ENCODE measurements around the gene CLEC9A. TPM values are rescaled to one million over a fixed set of nuclear protein-coding genes. Genes with fewer than 3 reads are reported as not detected.

Gene CLEC9A
- total RNA-seq, 1 donor from 2014 or later: 0.43 TPM

DNA sequence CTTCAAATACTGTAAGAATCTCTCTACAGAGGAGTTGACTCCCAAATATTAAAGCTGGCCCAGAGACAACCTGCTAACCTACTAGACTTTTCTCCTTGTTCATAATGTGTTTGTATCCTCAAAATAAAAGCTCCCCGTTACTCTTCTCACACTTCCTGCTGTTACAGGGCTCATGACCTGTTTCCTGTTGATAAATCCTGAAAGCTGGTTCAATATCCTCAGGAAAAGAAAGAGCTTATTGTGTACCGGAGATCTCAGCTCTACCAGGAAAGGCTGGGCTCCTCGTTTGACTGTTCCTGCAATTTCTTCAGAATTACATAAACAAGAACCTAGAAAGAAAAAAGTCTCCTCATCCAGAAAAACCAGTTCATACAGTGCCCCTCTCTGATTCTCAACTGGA lies 37.5 kb downstream of the CLEC9A start:
- Histone ChIP-seq H3K27me3 (no peaks in the 10 kb centered on the region), H3K4me1 (peaks cover 14% of the 10 kb centered on the region), H3K4me3 (no peak overlapping the region), H3K36me3 (no peaks in the 10 kb centered on the region), H3K9me3 (no peaks in the 10 kb centered on the region), H3K27ac (peak overlapping the region; percentile 83)
- no peak for DNase-seq
- intact Hi-C loops (cut with DNase I): no loop called here
- TF ChIP-seq, protein P1, sequence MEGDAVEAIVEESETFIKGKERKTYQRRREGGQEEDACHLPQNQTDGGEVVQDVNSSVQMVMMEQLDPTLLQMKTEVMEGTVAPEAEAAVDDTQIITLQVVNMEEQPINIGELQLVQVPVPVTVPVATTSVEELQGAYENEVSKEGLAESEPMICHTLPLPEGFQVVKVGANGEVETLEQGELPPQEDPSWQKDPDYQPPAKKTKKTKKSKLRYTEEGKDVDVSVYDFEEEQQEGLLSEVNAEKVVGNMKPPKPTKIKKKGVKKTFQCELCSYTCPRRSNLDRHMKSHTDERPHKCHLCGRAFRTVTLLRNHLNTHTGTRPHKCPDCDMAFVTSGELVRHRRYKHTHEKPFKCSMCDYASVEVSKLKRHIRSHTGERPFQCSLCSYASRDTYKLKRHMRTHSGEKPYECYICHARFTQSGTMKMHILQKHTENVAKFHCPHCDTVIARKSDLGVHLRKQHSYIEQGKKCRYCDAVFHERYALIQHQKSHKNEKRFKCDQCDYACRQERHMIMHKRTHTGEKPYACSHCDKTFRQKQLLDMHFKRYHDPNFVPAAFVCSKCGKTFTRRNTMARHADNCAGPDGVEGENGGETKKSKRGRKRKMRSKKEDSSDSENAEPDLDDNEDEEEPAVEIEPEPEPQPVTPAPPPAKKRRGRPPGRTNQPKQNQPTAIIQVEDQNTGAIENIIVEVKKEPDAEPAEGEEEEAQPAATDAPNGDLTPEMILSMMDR (IDR thresholded peaks at IDR 0.05): no peak
- peak; percentile 63 for ATAC-seq

DNA sequence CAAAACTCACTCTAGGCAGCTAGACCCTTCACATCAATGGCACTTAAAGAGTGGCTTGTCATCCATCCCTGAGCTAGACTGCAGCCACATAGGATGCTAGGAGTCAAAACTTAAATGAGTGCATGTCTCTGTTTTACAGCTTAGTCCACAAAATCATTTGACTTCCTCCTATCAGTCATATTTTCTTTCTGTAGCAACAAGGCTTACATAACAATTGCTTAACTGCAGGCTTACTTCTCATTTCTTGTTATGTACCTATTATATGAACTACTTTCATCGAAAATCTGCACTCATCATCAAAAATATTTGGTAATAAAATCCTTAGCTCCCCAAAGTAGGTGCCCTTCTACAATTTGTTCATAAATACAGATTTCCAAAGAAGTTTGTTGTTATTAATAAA lies 38.2 kb downstream of the CLEC9A start:
- no peaks in the 10 kb centered on the region for H3K36me3 ChIP-seq
- DNase-seq (no peak), ATAC-seq (peak; percentile 78)
- intact Hi-C loops (cut with DNase I): no loop called here
- TF ChIP-seq, protein P1 (IDR thresholded peaks at IDR 0.05): no peak
- no peaks in the 10 kb centered on the region for H3K9me3 ChIP-seq
- no peaks in the 10 kb centered on the region for H3K27me3 ChIP-seq
- H3K4me3 ChIP-seq: no peak overlapping the region
- H3K27ac ChIP-seq: peak overlapping the region; percentile 83
- H3K4me1 ChIP-seq: peaks cover 14% of the 10 kb centered on the region

DNA sequence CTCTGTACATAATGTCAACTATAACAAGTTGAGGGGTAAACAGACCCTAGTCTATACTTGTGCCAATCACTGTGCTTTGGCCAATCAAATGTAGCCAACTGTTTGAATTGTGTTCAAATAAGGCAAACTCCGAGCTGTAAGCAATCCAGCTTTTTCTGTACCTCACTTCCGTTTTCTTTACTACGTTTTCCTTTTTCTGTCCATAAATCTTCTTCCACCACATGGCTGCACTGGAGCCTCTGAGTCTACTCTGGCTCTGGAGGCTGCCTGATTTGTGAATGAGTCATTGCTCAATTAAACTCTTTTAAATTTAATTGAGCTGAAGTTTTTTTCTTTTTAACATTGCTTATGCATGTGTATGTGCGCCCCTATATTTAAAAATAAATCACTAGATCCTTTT lies 38.6 kb downstream of the CLEC9A start:
- Histone ChIP-seq H3K4me3 (no peak overlapping the region), H3K4me1 (peaks cover 14% of the 10 kb centered on the region), H3K9me3 (no peaks in the 10 kb centered on the region), H3K27me3 (no peaks in the 10 kb centered on the region), H3K27ac (peak overlapping the region; percentile 83), H3K36me3 (no peaks in the 10 kb centered on the region)
- DNase-seq (no peak), ATAC-seq (peak; percentile 57)
- intact Hi-C loops (cut with DNase I): no loop called here
- TF ChIP-seq, protein P1 (IDR thresholded peaks at IDR 0.05): no peak

DNA sequence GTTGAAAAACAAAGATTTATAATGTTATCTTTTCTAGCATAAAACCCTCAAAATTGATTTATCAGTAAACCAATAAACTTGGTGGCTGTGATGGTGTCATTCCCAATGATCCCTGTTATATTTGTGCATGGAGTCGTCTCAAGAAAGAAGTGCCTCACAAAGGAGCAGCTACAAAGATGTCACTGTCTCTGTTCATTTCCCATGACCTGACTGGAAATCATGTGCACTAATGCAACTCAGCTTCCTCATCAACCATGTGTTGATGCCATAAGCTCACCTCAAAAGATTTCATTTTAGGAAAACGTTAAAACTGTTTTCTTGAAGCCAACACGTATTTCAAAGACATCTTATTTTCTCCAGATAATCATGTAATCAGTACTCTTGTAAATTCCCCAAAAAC lies 39.5 kb downstream of the CLEC9A start:
- intact Hi-C loops (cut with DNase I): no loop called here
- H3K4me3 ChIP-seq: no peak overlapping the region
- H3K4me1 ChIP-seq: peaks cover 14% of the 10 kb centered on the region
- H3K27me3 ChIP-seq: no peaks in the 10 kb centered on the region
- TF ChIP-seq, protein P1 (IDR thresholded peaks at IDR 0.05): no peak
- no peaks in the 10 kb centered on the region for H3K9me3 ChIP-seq
- peak overlapping the region; percentile 83 for H3K27ac ChIP-seq
- ATAC-seq (no peak), DNase-seq (no peak)
- H3K36me3 ChIP-seq: no peaks in the 10 kb centered on the region

DNA sequence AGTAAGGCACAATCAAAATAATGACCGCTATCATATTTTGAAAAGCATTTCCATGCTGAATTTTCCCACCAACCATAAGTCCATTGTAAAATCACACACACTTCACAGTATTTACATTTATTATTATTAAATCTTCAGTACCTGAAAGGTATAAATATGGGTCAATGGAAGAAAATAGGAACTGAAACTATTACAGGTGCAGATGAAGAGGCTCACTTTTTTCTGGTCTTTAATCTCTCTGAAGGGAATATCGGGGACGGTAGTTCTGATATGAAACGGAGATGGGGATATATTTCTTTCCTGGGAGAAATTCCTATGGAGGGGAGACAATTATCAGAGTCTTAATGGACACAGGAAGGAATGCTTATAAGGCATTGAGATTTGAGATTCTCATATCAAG lies 39.9 kb downstream of the CLEC9A start:
- Histone ChIP-seq H3K27me3 (no peaks in the 10 kb centered on the region), H3K4me1 (peaks cover 14% of the 10 kb centered on the region), H3K9me3 (no peaks in the 10 kb centered on the region), H3K36me3 (no peaks in the 10 kb centered on the region), H3K27ac (no peak overlapping the region), H3K4me3 (no peak overlapping the region)
- DNase-seq (no peak), ATAC-seq (no peak)
- TF ChIP-seq, protein P1 (IDR thresholded peaks at IDR 0.05): no peak
- intact Hi-C loops (cut with DNase I): no loop called here

DNA sequence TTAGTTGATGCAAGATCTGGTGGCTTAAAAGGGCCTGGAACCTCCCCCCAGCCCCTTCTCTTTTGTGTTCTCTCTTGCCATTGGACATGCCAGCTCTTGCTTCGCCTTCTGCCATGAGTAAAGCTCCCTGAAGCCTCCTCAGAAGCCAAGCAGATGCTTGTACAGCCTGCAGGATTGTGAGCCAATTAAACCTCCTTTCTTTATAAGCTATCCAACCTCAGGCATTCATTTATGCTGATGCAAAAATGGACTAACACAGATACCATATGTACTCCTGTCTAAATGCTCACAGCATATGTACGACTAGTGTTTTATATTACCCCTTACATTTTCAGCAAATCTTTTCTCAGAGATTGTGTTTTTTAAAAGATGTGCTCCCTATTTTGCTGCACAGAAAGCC lies 41.6 kb downstream of the CLEC9A start:
- DNase-seq (no peak), ATAC-seq (no peak)
- Histone ChIP-seq H3K27me3 (no peaks in the 10 kb centered on the region), H3K4me1 (peaks cover 14% of the 10 kb centered on the region), H3K4me3 (no peak overlapping the region), H3K27ac (no peak overlapping the region), H3K36me3 (no peaks in the 10 kb centered on the region), H3K9me3 (no peaks in the 10 kb centered on the region)
- TF ChIP-seq, protein P1 (IDR thresholded peaks at IDR 0.05): no peak
- intact Hi-C loops (cut with DNase I): no loop called here

Measured in upper lobe of right lung (tissue), 1 donor.